Calu3 (cell line): ENCODE results near the gene CMC2. TPM values are rescaled to one million over a fixed set of nuclear protein-coding genes. Genes with fewer than 3 reads are reported as not detected.

Experiments
- BruUV-seq: library from RNA; stranded (reverse); fragments of 400-500 nt; replicated peaks from 2 replicates; lab custom pipeline; 2021; lab: Mats Ljungman, UMichigan
- CTCF ChIA-PET: fragments of 300-600 bp; sonication (Branson Sonifier 250); formaldehyde crosslinking; loops from one replicate; lab custom pipeline; 2022; ENCODE audit warnings: antibody characterized with exemption; lab: Charles Lee
- DNase-seq: peaks from one replicate; pipeline ENCODE4 v3.0.0; 2022
- H3K27ac Mint-ChIP-seq: one replicate; pipeline ENCODE4 v1.8.0; 2022; ENCODE audit warnings: mixed read lengths; ENCODE audit not compliant: unreplicated experiment
- H3K27me3 Mint-ChIP-seq: one replicate; pipeline ENCODE4 v1.8.0; 2022; ENCODE audit warnings: mixed read lengths; ENCODE audit not compliant: unreplicated experiment
- H3K36me3 Mint-ChIP-seq: one replicate; pipeline ENCODE4 v1.8.0; 2022; ENCODE audit warnings: mild to moderate bottlenecking, moderate library complexity, mixed read lengths; ENCODE audit not compliant: insufficient read depth, unreplicated experiment
- H3K4me1 Mint-ChIP-seq: one replicate; pipeline ENCODE4 v1.8.0; 2022; ENCODE audit warnings: mild to moderate bottlenecking, low read depth, mixed read lengths; ENCODE audit not compliant: unreplicated experiment
- H3K4me3 Mint-ChIP-seq: one replicate; pipeline ENCODE4 v1.8.0; 2022; ENCODE audit warnings: mild to moderate bottlenecking, low read depth, moderate library complexity, mixed read lengths; ENCODE audit not compliant: unreplicated experiment
- H3K9me3 Mint-ChIP-seq: one replicate; pipeline ENCODE4 v1.8.0; 2022; ENCODE audit warnings: low read depth, mixed read lengths; ENCODE audit not compliant: unreplicated experiment
- CTCF ChIP-seq: fragments of 200-600 bp; IDR thresholded peaks from one replicate; pipeline ENCODE4 v1.8.0; 2022; ENCODE audit warnings: antibody characterized with exemption; ENCODE audit not compliant: unreplicated experiment
- intact Hi-C: fragments of 100-400 bp; cut with micrococcal nuclease; formaldehyde crosslinking; loops from one replicate; pipeline ENCODE4 v1.10.0; 2022; ENCODE audit not compliant: unreplicated experiment
- total RNA-seq: library from RNA; stranded (reverse); gene quantifications from 2 replicates; pipeline ENCODE4 v1.2.3, GENCODE V29; 2022

The CMC2 gene
- total RNA-seq, 1 experiment from 2014 or later: 123 TPM

- H3K9me3 Mint-ChIP-seq: no peaks in the 10 kb centered on the region
- CTCF ChIA-PET: no interaction called here
- H3K36me3 Mint-ChIP-seq: peaks cover 6% of the 10 kb centered on the region
- no peak for TF ChIP-seq CTCF
- BruUV-seq: no TSS peak
- H3K27me3 Mint-ChIP-seq: peaks cover 30% of the 10 kb centered on the region
- intact Hi-C loops: no loop called here
- H3K4me1 Mint-ChIP-seq: no peaks in the 10 kb centered on the region
- no peak overlapping the region for H3K4me3 Mint-ChIP-seq
- H3K27ac Mint-ChIP-seq: no peak overlapping the region
- DNase-seq: no peak
Measured at GRCh38 chr16:80938879-80939260, 67.8 kb downstream of the CMC2 start.

- Mint-ChIP-seq H3K9me3 (no peaks in the 10 kb centered on the region), H3K36me3 (peaks cover 6% of the 10 kb centered on the region), H3K4me1 (no peaks in the 10 kb centered on the region), H3K27ac (no peak overlapping the region), H3K4me3 (no peak overlapping the region), H3K27me3 (peaks cover 36% of the 10 kb centered on the region)
- intact Hi-C loops: no loop called here
- no peak for DNase-seq
- no TSS peak for BruUV-seq
- no peak for TF ChIP-seq CTCF
- CTCF ChIA-PET: no interaction called here
Measured at GRCh38 chr16:80938004-80938878, 68.4 kb downstream of the CMC2 start.

GRCh38 chr16:80936410-80936809, 70.3 kb downstream of the CMC2 start:
- H3K36me3 Mint-ChIP-seq: peaks cover 16% of the 10 kb centered on the region

GRCh38 chr16:80935691-80936090, 71.0 kb downstream of the CMC2 start:
- Mint-ChIP-seq H3K9me3 (no peaks in the 10 kb centered on the region), H3K4me1 (peaks cover 7% of the 10 kb centered on the region), H3K27me3 (peaks cover 36% of the 10 kb centered on the region), H3K27ac (no peak overlapping the region), H3K36me3 (peaks cover 16% of the 10 kb centered on the region), H3K4me3 (no peak overlapping the region)
- no peak for TF ChIP-seq CTCF
- DNase-seq: no peak
- BruUV-seq: no TSS peak
- CTCF ChIA-PET: no interaction called here
- intact Hi-C loops: no loop called here

More at GRCh38 chr16:80936410-80936809, 70.3 kb downstream of the CMC2 start:
- Mint-ChIP-seq H3K9me3 (no peaks in the 10 kb centered on the region), H3K4me1 (peaks cover 7% of the 10 kb centered on the region), H3K4me3 (no peak overlapping the region), H3K27ac (no peak overlapping the region), H3K27me3 (peaks cover 36% of the 10 kb centered on the region)
- intact Hi-C loops: no loop called here
- TF ChIP-seq CTCF: no peak
- DNase-seq: no peak
- CTCF ChIA-PET: no interaction called here
- no TSS peak for BruUV-seq
